ENCODE measurements around the gene A4GALT. TPM values are rescaled to one million over a fixed set of nuclear protein-coding genes. Genes with fewer than 3 reads are reported as not detected.

A4GALT gene
- total and polyA plus RNA-seq, 2 of the 13 experiments (the other 11 are each of a cell fraction or from before 2014, with no cell fraction given): 0.09 to 1.1 TPM

GRCh38 chr22:42648368-42649245 lies 72.1 kb downstream of the A4GALT start (continued):
- TF ChIP-seq GABPA (IDR thresholded peaks at IDR 0.05; ENCODE audit: low read depth, low read length) (no peak), GABPA (CRISPR knock-in tag; IDR thresholded peaks at IDR 0.05; ENCODE audit: low read depth) (peak; percentile 80), SMC3 (IDR thresholded peaks at IDR 0.05; ENCODE audit: low read length) (no peak), ZSCAN5A (CRISPR knock-in tag; IDR thresholded peaks at IDR 0.05; ENCODE audit: borderline replicate concordance) (no peak), ARID4A (CRISPR knock-in tag; IDR thresholded peaks at IDR 0.05; ENCODE audit: borderline replicate concordance) (peak; percentile 92), DRAP1 (CRISPR knock-in tag; IDR thresholded peaks at IDR 0.05) (peak; percentile 78; the same call in 1 of the 2 replicates), RORA (CRISPR knock-in tag; IDR thresholded peaks at IDR 0.05) (no peak), GABPB1 (CRISPR knock-in tag; IDR thresholded peaks at IDR 0.05) (peak; percentile 80), RXRB (CRISPR knock-in tag; IDR thresholded peaks at IDR 0.05; ENCODE audit: borderline replicate concordance) (peak; percentile 77), NCOR1 (IDR thresholded peaks at IDR 0.05; ENCODE audit: borderline replicate concordance, low read length) (peak; percentile 55; the same call in 1 of the 2 replicates), ZSCAN25 (CRISPR knock-in tag; IDR thresholded peaks at IDR 0.05) (no peak), ZNF329 (CRISPR knock-in tag; IDR thresholded peaks at IDR 0.05; ENCODE audit: low read depth) (0 out of 2 replicates have a peak, but pooled peaks have one; percentile 34), ZC3H13 (CRISPR knock-in tag; IDR thresholded peaks at IDR 0.05) (no peak), RELA (CRISPR knock-in tag; IDR thresholded peaks at IDR 0.05) (peak; percentile 69; the same call in 1 of the 2 replicates), ZNF788 (CRISPR knock-in tag; IDR thresholded peaks at IDR 0.05; ENCODE audit: borderline replicate concordance) (peak; percentile 63; the same call in 1 of the 2 replicates), KLF15 (CRISPR knock-in tag; IDR thresholded peaks at IDR 0.05; ENCODE audit: borderline replicate concordance) (0 out of 2 replicates have a peak, but pooled peaks have one; percentile 3), TBX2 (CRISPR knock-in tag; IDR thresholded peaks at IDR 0.05; ENCODE audit: borderline replicate concordance) (peak; percentile 86; the same call in 1 of the 2 replicates), PTBP1 (IDR thresholded peaks at IDR 0.05; ENCODE audit: low read depth, low read length, poor library complexity, severe bottlenecking) (peak; percentile 60), MLLT10 (CRISPR knock-in tag; IDR thresholded peaks at IDR 0.05) (no peak), ZNF34 (CRISPR knock-in tag; IDR thresholded peaks at IDR 0.05; ENCODE audit: borderline replicate concordance) (no peak), ZFP82 (CRISPR knock-in tag; IDR thresholded peaks at IDR 0.05; ENCODE audit: borderline replicate concordance) (no peak), XRCC5 (optimal IDR thresholded peaks at IDR 0.05; ENCODE audit: low read length) (peak; percentile 28), MED13 (CRISPR knock-in tag; IDR thresholded peaks at IDR 0.05) (peak; percentile 76; the same call in 1 of the 2 replicates), POLR2AphosphoS2 (IDR thresholded peaks at IDR 0.05; ENCODE audit: low read depth, low read length) (no peak)

Measured in HepG2 (cell line).